HG03159 (cell line): ENCODE data around the gene GNMT.

Experiments
- ATAC-seq: cut with Tn5 transposase; IDR thresholded peaks from one replicate; pipeline ENCODE4 v1.9.1; 2021; ENCODE audit warnings: mild to moderate bottlenecking, moderate library complexity; ENCODE audit not compliant: unreplicated experiment

GNMT gene

DNA sequence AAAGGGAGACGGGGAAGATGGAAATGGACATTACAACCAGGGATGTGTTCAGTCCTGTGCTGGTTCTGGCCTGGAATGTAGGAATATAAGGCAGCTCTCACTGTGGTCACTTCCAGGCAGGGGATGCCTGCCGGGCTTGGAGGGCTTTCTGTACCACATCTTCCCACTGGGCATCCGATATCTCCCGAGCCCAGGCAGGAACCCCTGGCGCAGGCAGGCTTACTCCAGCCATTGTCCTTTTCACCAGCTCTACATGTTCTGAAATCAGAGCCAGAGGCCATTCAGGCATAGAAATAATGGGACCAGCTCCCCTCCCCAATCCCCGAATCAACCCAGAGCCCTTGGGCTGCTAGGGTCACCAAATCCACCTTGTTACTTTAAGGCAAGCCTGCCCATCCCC is 51.8 kb downstream of the GNMT start:
- no peak for ATAC-seq

DNA sequence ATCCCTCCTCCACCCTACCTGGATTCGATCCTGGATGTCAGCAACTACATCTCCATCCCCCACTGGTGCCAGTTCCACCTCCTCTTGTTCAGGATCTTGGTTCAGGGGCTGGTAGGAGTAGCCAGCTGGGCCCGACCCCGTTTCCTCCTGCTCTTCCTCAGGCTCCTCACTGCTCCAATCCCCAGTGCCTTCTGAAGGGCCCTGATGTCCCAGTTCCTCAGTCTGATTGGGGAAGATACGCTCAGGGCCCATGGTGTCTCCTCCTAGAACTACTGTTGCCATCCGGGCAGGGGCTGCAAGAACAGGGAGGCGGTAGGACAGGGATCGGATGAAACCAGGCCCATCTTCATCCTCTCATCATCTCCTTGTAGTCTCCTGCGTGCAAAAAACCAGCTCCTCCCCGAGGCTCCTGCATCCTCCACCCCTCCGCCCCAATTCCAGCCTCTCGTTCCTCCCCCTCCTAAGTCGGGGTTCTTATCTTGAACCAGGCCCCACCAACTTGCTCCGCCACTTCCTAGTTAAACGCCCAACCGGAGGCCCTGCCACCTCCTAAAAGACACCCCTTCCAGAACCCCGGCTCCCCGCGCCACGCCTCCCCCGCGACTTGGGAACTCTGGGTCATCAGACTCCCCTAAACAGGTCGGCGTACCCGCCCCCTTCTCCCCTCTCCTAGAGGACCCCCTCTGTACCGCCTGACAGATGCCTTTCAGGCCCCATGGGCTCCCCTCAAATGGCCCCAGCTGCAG is 52.7 kb downstream of the GNMT start:
- ATAC-seq, result peak; percentile 1
